IMR-90 (cell line): ENCODE data around the gene PAGE4.

Source experiments
- BHLHE40 ChIP-seq: fragments of 150-350 bp; IDR thresholded peaks from 2 replicates; pipeline ENCODE4 v1.6.1; 2016; ENCODE audit warnings: mild to moderate bottlenecking, low read depth, low read length
- CEBPB ChIP-seq: IDR thresholded peaks from 2 replicates; pipeline ENCODE4 v1.6.1; 2012; ENCODE audit warnings: low read depth, low read length, improper control_type of control experiment
- POLR2A ChIP-seq: IDR thresholded peaks from 2 replicates; pipeline ENCODE4 v1.6.1; 2012; ENCODE audit warnings: mild to moderate bottlenecking, low read depth, low read length
- RAD21 ChIP-seq: IDR thresholded peaks from 2 replicates; pipeline ENCODE4 v1.6.1; 2012; ENCODE audit warnings: low read length, improper control_type of control experiment
- RCOR1 ChIP-seq: IDR thresholded peaks from 2 replicates; pipeline ENCODE4 v1.6.1; 2012; ENCODE audit warnings: mild to moderate bottlenecking, low read length, improper control_type of control experiment; ENCODE audit not compliant: insufficient replicate concordance
- SMC3 ChIP-seq: fragments of 150-350 bp; IDR thresholded peaks from 2 replicates; pipeline ENCODE4 v1.6.1; 2016; ENCODE audit warnings: low read depth, mild to moderate bottlenecking, antibody characterized with exemption, low read length, moderate library complexity
- TF ChIP-seq, protein P1 (sequence below): conservative IDR thresholded peaks from 2 replicates; pipeline ENCODE4 v1.5.1; 2012; ENCODE audit warnings: mild to moderate bottlenecking, low read depth, low read length, improper control_type of control experiment

DNA sequence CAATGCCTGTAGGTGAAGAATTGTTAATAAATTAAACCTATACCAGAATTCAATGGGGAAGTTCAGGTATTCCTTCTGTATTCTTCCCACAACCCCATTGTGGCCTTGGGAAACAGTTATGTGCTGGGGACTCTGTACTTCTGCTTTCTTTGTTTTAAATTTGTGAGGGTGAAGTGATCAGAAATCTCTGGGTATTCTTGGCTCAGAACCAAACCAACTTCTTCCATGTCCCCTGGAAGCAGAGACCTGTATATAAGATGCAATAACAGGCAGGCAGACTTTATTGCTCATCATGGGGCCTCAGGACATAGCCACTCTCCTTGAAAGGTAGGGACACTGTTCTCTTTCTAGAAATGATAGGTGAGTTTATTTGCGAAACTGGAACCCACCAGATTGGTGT, 30.4 kb downstream of the PAGE4 start:
- TF ChIP-seq, protein P1, sequence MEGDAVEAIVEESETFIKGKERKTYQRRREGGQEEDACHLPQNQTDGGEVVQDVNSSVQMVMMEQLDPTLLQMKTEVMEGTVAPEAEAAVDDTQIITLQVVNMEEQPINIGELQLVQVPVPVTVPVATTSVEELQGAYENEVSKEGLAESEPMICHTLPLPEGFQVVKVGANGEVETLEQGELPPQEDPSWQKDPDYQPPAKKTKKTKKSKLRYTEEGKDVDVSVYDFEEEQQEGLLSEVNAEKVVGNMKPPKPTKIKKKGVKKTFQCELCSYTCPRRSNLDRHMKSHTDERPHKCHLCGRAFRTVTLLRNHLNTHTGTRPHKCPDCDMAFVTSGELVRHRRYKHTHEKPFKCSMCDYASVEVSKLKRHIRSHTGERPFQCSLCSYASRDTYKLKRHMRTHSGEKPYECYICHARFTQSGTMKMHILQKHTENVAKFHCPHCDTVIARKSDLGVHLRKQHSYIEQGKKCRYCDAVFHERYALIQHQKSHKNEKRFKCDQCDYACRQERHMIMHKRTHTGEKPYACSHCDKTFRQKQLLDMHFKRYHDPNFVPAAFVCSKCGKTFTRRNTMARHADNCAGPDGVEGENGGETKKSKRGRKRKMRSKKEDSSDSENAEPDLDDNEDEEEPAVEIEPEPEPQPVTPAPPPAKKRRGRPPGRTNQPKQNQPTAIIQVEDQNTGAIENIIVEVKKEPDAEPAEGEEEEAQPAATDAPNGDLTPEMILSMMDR, result no peak
- TF ChIP-seq BHLHE40, result no peak
- TF ChIP-seq POLR2A, result no peak
- TF ChIP-seq RCOR1, result no peak
- TF ChIP-seq CEBPB, result no peak
- no peak for TF ChIP-seq SMC3
- no peak for TF ChIP-seq RAD21
